ENCODE results near the gene TSSK6. TPM values are rescaled to one million over a fixed set of nuclear protein-coding genes. Genes with fewer than 3 reads are reported as not detected.

The TSSK6 gene
- total RNA-seq, 1 donor from 2014 or later = 1.8 TPM

DNA sequence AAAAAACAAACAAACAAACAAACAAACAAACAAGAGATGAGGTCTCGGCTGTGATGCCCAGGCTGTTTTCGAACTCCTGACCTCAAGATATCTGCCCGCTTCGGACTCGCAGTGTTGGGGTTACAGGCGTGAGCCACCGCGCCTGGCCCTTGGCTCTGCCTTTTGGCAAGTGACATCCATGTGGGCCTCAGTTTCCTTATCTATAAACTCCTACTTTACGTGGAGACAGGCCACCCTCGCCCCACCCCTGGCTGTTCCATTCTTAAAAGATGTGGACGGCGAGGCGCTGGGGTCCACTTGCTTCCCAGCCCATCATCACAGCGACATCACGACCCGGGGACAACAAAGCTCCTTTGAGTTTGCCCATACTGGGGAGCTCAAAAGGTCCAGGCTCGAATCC is 1.7 kb downstream of the TSSK6 start:
- no peak overlapping the region for H3K27ac Mint-ChIP-seq (ENCODE audit: unreplicated experiment)
- no peaks in the 10 kb centered on the region for H3K36me3 Mint-ChIP-seq (ENCODE audit: low read depth)
- no peak for DNase-seq (ENCODE audit: low spot score)
- peaks cover 14% of the 10 kb centered on the region for H3K4me1 Mint-ChIP-seq (ENCODE audit: low read depth)
- H3K9me3 Mint-ChIP-seq (ENCODE audit: low read depth) = no peaks in the 10 kb centered on the region
- TF ChIP-seq, protein P1, sequence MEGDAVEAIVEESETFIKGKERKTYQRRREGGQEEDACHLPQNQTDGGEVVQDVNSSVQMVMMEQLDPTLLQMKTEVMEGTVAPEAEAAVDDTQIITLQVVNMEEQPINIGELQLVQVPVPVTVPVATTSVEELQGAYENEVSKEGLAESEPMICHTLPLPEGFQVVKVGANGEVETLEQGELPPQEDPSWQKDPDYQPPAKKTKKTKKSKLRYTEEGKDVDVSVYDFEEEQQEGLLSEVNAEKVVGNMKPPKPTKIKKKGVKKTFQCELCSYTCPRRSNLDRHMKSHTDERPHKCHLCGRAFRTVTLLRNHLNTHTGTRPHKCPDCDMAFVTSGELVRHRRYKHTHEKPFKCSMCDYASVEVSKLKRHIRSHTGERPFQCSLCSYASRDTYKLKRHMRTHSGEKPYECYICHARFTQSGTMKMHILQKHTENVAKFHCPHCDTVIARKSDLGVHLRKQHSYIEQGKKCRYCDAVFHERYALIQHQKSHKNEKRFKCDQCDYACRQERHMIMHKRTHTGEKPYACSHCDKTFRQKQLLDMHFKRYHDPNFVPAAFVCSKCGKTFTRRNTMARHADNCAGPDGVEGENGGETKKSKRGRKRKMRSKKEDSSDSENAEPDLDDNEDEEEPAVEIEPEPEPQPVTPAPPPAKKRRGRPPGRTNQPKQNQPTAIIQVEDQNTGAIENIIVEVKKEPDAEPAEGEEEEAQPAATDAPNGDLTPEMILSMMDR (IDR thresholded peaks at IDR 0.05) = no peak
- no peak overlapping the region for H3K4me3 Mint-ChIP-seq (ENCODE audit: unreplicated experiment)
- H3K27me3 Mint-ChIP-seq (ENCODE audit: low read depth) = no peaks in the 10 kb centered on the region

- H3K36me3 Mint-ChIP-seq (ENCODE audit: low read depth) = peaks cover 10% of the 10 kb centered on the region
- no peak overlapping the region for H3K27ac Mint-ChIP-seq (ENCODE audit: unreplicated experiment)
- H3K27me3 Mint-ChIP-seq (ENCODE audit: low read depth) = no peaks in the 10 kb centered on the region
- no peaks in the 10 kb centered on the region for H3K4me1 Mint-ChIP-seq (ENCODE audit: low read depth)
- no peaks in the 10 kb centered on the region for H3K9me3 Mint-ChIP-seq (ENCODE audit: low read depth)
- no peak for DNase-seq (ENCODE audit: low spot score)
- TF ChIP-seq, protein P1 (IDR thresholded peaks at IDR 0.05) = no peak
- no peak overlapping the region for H3K4me3 Mint-ChIP-seq (ENCODE audit: unreplicated experiment)
Observed at GRCh38 chr19:19510432-19510831, 4.9 kb downstream of the TSSK6 start.

GRCh38 chr19:19508217-19508616 is 7.1 kb downstream of the TSSK6 start:
- TF ChIP-seq, protein P1 (IDR thresholded peaks at IDR 0.05) = no peak
- Mint-ChIP-seq H3K4me3 (ENCODE audit: unreplicated experiment) (no peak overlapping the region), H3K4me1 (ENCODE audit: low read depth) (no peaks in the 10 kb centered on the region), H3K27ac (ENCODE audit: unreplicated experiment) (no peak overlapping the region), H3K36me3 (ENCODE audit: low read depth) (peaks cover 12% of the 10 kb centered on the region), H3K9me3 (ENCODE audit: low read depth) (no peaks in the 10 kb centered on the region), H3K27me3 (ENCODE audit: low read depth) (no peaks in the 10 kb centered on the region)
- no peak for DNase-seq (ENCODE audit: low spot score)

- Mint-ChIP-seq H3K36me3 (ENCODE audit: low read depth) (peaks cover 18% of the 10 kb centered on the region), H3K4me3 (ENCODE audit: unreplicated experiment) (no peak overlapping the region), H3K4me1 (ENCODE audit: low read depth) (no peaks in the 10 kb centered on the region), H3K27me3 (ENCODE audit: low read depth) (no peaks in the 10 kb centered on the region), H3K27ac (ENCODE audit: unreplicated experiment) (no peak overlapping the region), H3K9me3 (ENCODE audit: low read depth) (no peaks in the 10 kb centered on the region)
- DNase-seq (ENCODE audit: low spot score) = no peak
- TF ChIP-seq, protein P1 (IDR thresholded peaks at IDR 0.05) = no peak
Observed at GRCh38 chr19:19507354-19507753, 8.0 kb downstream of the TSSK6 start.

DNA sequence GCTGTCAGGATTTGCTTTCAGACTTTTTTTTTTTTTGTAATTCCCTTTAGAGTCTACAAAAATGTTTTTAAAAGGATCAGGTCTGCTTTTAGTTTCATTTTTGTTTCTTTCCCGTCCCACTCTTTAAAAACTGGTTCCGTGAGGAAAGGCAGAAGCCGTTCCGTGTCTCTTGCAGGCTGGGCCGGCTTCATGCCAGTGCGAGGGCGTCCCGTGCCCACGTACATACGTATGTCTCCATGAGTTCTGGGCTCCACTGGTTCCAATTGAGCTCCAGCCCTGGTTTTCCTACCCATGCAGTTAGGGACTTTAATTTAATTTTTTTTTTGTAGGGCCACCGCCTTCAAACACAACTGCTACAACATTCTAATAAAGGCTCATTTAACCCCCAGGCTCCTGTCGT is 8.8 kb downstream of the TSSK6 start:
- peaks cover 20% of the 10 kb centered on the region for H3K36me3 Mint-ChIP-seq (ENCODE audit: low read depth)
- DNase-seq (ENCODE audit: low spot score) = no peak

More for the DNA sequence above, 8.8 kb downstream of the TSSK6 start:
- Mint-ChIP-seq H3K4me3 (ENCODE audit: unreplicated experiment) (no peak overlapping the region), H3K9me3 (ENCODE audit: low read depth) (no peaks in the 10 kb centered on the region), H3K27ac (ENCODE audit: unreplicated experiment) (no peak overlapping the region), H3K4me1 (ENCODE audit: low read depth) (no peaks in the 10 kb centered on the region), H3K27me3 (ENCODE audit: low read depth) (no peaks in the 10 kb centered on the region)
- TF ChIP-seq, protein P1 (IDR thresholded peaks at IDR 0.05) = no peak
